ENCODE data around the gene AGGF1. TPM values are rescaled to one million over a fixed set of nuclear protein-coding genes. Genes with fewer than 3 reads are reported as not detected.

Gene AGGF1
- total RNA-seq, 4 donors from 2014 or later, result 30.6 to 69.6 (median 50.1) TPM

DNA sequence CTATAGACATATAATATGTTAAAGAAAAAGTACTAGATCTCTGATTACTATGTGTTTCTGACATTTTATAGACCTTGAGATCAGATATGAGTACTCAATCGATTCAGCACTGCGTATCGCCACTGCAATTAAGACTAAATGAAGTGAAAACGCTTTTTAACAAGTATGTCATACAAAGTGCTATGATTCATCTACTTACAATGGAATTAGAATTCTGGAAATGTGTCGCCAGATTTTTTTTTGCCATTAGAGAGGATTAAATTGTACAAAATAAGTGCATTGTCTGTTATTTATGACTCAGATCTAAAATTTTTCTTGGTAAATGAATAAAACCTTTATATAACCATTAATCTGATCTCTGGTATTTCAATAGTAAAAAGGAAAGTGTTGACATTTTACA lies 20.0 kb upstream of the AGGF1 start:
- no peaks in the 10 kb centered on the region for H3K36me3 ChIP-seq
- peaks cover 3% of the 10 kb centered on the region for H3K27me3 ChIP-seq
- no peak overlapping the region for H3K27ac ChIP-seq
- intact Hi-C loops (cut with DNase I; ENCODE audit: low total_unique reads), result no loop called here
- H3K4me1 ChIP-seq, result no peaks in the 10 kb centered on the region
- TF ChIP-seq EP300 (IDR thresholded peaks at IDR 0.05; ENCODE audit: low read depth) (no peak), POLR2AphosphoS5 (IDR thresholded peaks at IDR 0.05) (no peak), CTCF (IDR thresholded peaks at IDR 0.05) (no peak)
- 88 to 89% methylated on average over 5 of the region's 5 CpGs for WGBS, 2 donors (ENCODE audit: low coverage in 1 of 2)
- in situ Hi-C loops (cut with MboI; ENCODE audit: low pct_ligation_motif_present in 1 of 4, low pct_unique_long_range_greater_than_20kb in 1 of 4, low sequenced_read_pairs in 3 of 4), result loop anchor here in 2 of 4 donors (10.0 to 25.0 kb wide), 3 partner anchors 135 to 398 kb away; partner anchors contain the start of gene F2RL2 (in 1 of the 2)
- no peak overlapping the region for H3K4me3 ChIP-seq
- H3K9me3 ChIP-seq, result no peaks in the 10 kb centered on the region
- no peak for DNase-seq

GRCh38 chr5:77011498-77011897 lies 18.7 kb upstream of the AGGF1 start:
- in situ Hi-C loops (cut with MboI; ENCODE audit: low pct_ligation_motif_present in 1 of 4, low pct_unique_long_range_greater_than_20kb in 1 of 4, low sequenced_read_pairs in 3 of 4) (loop anchor here in 2 of 4 donors (10.0 to 25.0 kb wide), 3 partner anchors 137 to 399 kb away; partner anchors contain the start of gene F2RL2 (in 1 of the 2)), intact Hi-C loops (cut with DNase I; ENCODE audit: low total_unique reads) (no loop called here)
- no peak for TF ChIP-seq EP300 (IDR thresholded peaks at IDR 0.05; ENCODE audit: low read depth)
- no peak for TF ChIP-seq CTCF (IDR thresholded peaks at IDR 0.05)
- no peak for TF ChIP-seq POLR2AphosphoS5 (IDR thresholded peaks at IDR 0.05)
- no peak for TF ChIP-seq POLR2A (IDR thresholded peaks at IDR 0.05)
- Histone ChIP-seq H3K27ac (no peak overlapping the region), H3K4me1 (no peaks in the 10 kb centered on the region), H3K36me3 (no peaks in the 10 kb centered on the region), H3K27me3 (peaks cover 2% of the 10 kb centered on the region), H3K9me3 (no peaks in the 10 kb centered on the region), H3K4me3 (no peak overlapping the region)
- WGBS, 2 donors (ENCODE audit: low coverage in 1 of 2), result 67 to 79% methylated on average over 1 to 5 of the region's 5 CpGs
- no peak for DNase-seq

DNA sequence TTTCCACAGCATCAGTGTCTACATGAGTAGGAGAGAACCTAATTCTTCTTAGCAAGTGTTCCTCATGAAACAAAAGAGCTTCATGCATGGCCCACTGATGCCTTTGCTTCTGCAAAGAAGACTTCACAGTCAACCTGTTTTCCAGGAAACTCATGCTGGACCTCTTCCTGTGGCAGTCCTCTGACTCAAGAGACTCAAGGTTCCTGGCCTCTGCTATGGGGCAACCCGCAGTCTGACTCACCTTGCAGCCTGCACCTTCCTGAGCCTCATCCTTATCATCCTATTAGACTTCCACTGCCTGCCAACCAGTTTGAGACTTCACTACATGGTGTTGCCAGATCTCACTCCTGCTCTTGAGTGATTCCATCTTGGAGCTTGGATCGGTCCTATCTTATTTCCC lies 17.6 kb upstream of the AGGF1 start:
- DNase-seq, result no peak
- intact Hi-C loops (cut with DNase I; ENCODE audit: low total_unique reads) (no loop called here), in situ Hi-C loops (cut with MboI; ENCODE audit: low pct_ligation_motif_present in 1 of 4, low pct_unique_long_range_greater_than_20kb in 1 of 4, low sequenced_read_pairs in 3 of 4) (loop anchor here in 2 of 4 donors (10.0 to 25.0 kb wide), 3 partner anchors 138 to 400 kb away; partner anchors contain the start of gene F2RL2 (in 1 of the 2))
- Histone ChIP-seq H3K4me3 (no peak overlapping the region), H3K27ac (no peak overlapping the region), H3K4me1 (no peaks in the 10 kb centered on the region), H3K9me3 (no peaks in the 10 kb centered on the region), H3K36me3 (no peaks in the 10 kb centered on the region), H3K27me3 (peaks cover 2% of the 10 kb centered on the region)
- TF ChIP-seq EP300 (IDR thresholded peaks at IDR 0.05; ENCODE audit: low read depth) (no peak), POLR2AphosphoS5 (IDR thresholded peaks at IDR 0.05) (no peak), POLR2A (IDR thresholded peaks at IDR 0.05) (no peak), CTCF (IDR thresholded peaks at IDR 0.05) (no peak)
- WGBS, 2 donors (ENCODE audit: low coverage in 1 of 2), result 84 to 94% methylated on average over 2 of the region's 2 CpGs

DNA sequence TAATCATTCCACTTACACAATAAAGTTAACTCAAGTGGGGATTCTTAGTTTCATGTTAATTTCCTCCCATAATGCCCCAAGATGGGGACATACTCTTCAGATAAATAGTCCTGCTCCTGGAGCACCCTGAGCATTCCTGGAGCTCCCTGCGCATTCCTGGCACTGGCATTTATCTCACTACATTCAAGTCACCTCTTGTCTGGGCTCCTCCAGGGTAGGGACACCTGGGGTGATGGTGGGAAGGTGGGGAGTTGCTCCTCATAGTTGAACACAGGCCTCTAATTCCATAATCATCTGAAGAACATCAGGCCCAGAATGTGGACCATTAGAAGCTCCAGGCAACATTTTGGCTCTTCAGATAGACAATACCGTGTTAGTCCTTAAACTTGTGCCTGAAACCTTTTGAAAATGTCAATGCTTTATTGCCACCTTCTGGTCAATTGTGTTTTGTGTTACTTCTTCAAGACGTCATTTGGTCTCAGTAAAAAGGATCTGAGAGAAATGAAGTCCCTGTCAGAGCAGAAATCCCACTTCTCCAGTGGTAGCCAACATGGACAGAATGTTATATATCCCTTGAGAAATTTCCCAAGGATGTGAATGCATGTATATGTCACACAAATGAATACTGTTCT lies 14.2 kb upstream of the AGGF1 start:
- Histone ChIP-seq H3K4me3 (no peak overlapping the region), H3K9me3 (no peaks in the 10 kb centered on the region), H3K36me3 (no peaks in the 10 kb centered on the region), H3K4me1 (no peaks in the 10 kb centered on the region), H3K27ac (no peak overlapping the region), H3K27me3 (peaks cover 2% of the 10 kb centered on the region)
- intact Hi-C loops (cut with DNase I; ENCODE audit: low total_unique reads), result no loop called here
- 0 to 33% methylated on average over 2 to 3 of the region's 3 CpGs for WGBS, 2 donors (ENCODE audit: low coverage in 1 of 2)
- no peak for TF ChIP-seq EP300 (IDR thresholded peaks at IDR 0.05; ENCODE audit: low read depth)
- TF ChIP-seq POLR2A (IDR thresholded peaks at IDR 0.05), result no peak
- TF ChIP-seq CTCF (IDR thresholded peaks at IDR 0.05), result peak in 4 of 5 experiments; percentile 14 to 24 (median 20)
- no peak for TF ChIP-seq POLR2AphosphoS5 (IDR thresholded peaks at IDR 0.05)
- in situ Hi-C loops (cut with MboI; ENCODE audit: low pct_ligation_motif_present in 1 of 4, low pct_unique_long_range_greater_than_20kb in 1 of 4, low sequenced_read_pairs in 3 of 4), result loop anchor here in 2 of 4 donors (10.0 to 25.0 kb wide), 3 partner anchors 141 to 404 kb away; partner anchors contain the start of gene F2RL2 (in 1 of the 2)
- no peak for DNase-seq

Measured in transverse colon (tissue), 4 donors.